Peyer's patch (tissue), 4 donors: ENCODE results near the gene SLC66A3. TPM values are rescaled to one million over a fixed set of nuclear protein-coding genes. Genes with fewer than 3 reads are reported as not detected.

ENCODE experiments used
- DNase-seq, 3 donors: peaks; one replicate each; pipeline ENCODE4 v3.0.0-alpha.2; 2017 to 2019
- H3K27ac ChIP-seq, 4 donors: fragments of 200-600 bp; sonication (generic); one replicate each; pipeline ENCODE4 v1.5.1; 2016 to 2019
- H3K27me3 ChIP-seq, 2 donors: fragments of 200-600 bp; sonication (generic); one replicate each; pipeline ENCODE4 v1.5.1; 2019
- H3K36me3 ChIP-seq, 3 donors: fragments of 200-600 bp; sonication (generic); one replicate each; pipeline ENCODE4 v1.5.1; 2016 to 2019
- H3K4me1 ChIP-seq, 4 donors: fragments of 200-600 bp; sonication (generic); one replicate each; pipeline ENCODE4 v1.5.1; 2016 to 2019
- H3K4me3 ChIP-seq, 4 donors: fragments of 200-600 bp; sonication (generic); 1 replicate in 3 of 4; 2 replicates in 1 of 4; pipeline ENCODE4 v1.5.1; 2016 to 2019; ENCODE audit warnings: mild to moderate bottlenecking in 1 of 4
- H3K9me3 ChIP-seq, 4 donors: fragments of 200-600 bp; sonication (generic); one replicate each; pipeline ENCODE4 v1.5.1; 2016 to 2019; ENCODE audit warnings: mild to moderate bottlenecking in 1 of 4
- POLR2A ChIP-seq, 2 donors: fragments of 450-650 bp; IDR thresholded peaks; one replicate each; pipeline ENCODE4 v1.5.1; 2017; ENCODE audit warnings: antibody characterized with exemption in 2 of 2, mild to moderate bottlenecking in 2 of 2, moderate library complexity in 2 of 2
- total RNA-seq, 4 donors: library from RNA; depleted of rRNA; stranded (reverse); fragments of >200 nt; gene quantifications; one replicate each; pipeline ENCODE4 v1.1.0, GENCODE V29; 2016
- TF ChIP-seq, protein P1 (sequence below), 6 experiments: fragments of 450-650 bp in 4 of 6; fragments of 200-600 bp in 2 of 6; sonication (generic) in 1 of 6; IDR thresholded peaks; one replicate each; pipeline ENCODE4 v1.5.1; 2017 to 2019; ENCODE audit warnings: antibody characterized with exemption in 6 of 6, mild to moderate bottlenecking in 3 of 6, moderate library complexity in 1 of 6

Gene SLC66A3
- total RNA-seq, 4 donors from 2014 or later, result 18.4 to 53.6 (median 31.8) TPM

DNA sequence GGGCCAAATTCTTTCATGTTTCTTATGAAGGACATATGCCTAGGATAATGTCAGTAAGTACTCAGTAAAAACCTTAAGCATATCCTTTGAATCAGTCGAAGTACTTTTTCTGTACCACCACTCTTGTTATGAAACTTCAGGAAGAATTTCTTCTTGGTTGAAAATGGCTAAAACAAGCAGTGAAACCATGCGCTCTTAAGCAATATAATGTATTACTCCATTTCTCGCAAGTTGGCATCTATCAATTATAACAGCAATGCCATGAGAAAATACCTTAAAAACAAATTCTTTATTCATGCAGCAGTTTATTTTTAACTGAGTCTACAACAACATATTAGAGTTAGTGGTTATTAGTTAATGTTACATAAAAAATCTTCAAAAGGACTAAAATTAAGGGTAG, 41.0 kb downstream of the SLC66A3 start:
- Histone ChIP-seq H3K27me3 (no peaks in the 10 kb centered on the region), H3K4me3 (no peak overlapping the region), H3K4me1 (no peaks in the 10 kb centered on the region), H3K27ac (no peak overlapping the region), H3K9me3 (no peaks in the 10 kb centered on the region), H3K36me3 (peaks cover 0 to 87% (median 0%) of the 10 kb centered on the region in 3 donors)
- TF ChIP-seq, protein P1, sequence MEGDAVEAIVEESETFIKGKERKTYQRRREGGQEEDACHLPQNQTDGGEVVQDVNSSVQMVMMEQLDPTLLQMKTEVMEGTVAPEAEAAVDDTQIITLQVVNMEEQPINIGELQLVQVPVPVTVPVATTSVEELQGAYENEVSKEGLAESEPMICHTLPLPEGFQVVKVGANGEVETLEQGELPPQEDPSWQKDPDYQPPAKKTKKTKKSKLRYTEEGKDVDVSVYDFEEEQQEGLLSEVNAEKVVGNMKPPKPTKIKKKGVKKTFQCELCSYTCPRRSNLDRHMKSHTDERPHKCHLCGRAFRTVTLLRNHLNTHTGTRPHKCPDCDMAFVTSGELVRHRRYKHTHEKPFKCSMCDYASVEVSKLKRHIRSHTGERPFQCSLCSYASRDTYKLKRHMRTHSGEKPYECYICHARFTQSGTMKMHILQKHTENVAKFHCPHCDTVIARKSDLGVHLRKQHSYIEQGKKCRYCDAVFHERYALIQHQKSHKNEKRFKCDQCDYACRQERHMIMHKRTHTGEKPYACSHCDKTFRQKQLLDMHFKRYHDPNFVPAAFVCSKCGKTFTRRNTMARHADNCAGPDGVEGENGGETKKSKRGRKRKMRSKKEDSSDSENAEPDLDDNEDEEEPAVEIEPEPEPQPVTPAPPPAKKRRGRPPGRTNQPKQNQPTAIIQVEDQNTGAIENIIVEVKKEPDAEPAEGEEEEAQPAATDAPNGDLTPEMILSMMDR (IDR thresholded peaks at IDR 0.05), result no peak
- TF ChIP-seq POLR2A (IDR thresholded peaks at IDR 0.05), result no peak
- no peak for DNase-seq

DNA sequence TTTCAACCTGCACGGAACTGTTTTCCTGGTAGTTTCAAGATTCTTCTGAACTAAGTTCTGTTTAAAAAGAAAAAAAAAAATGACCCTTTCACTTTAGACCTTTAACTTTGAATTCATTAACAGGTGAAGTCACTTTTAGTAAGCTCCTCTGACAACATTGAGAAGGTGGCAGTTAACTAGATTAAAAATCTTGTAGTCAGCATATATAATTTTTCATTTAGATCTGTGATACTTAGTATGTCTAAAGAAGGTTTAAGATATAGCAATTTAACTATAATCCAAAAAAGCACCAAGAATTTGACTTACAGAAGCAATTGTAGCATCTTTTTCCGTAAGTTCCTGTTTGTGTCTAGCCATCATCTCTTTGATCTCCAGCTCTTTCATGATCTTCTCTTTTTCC, 45.4 kb downstream of the SLC66A3 start:
- Histone ChIP-seq H3K4me3 (no peak overlapping the region), H3K9me3 (no peaks in the 10 kb centered on the region), H3K27me3 (no peaks in the 10 kb centered on the region), H3K4me1 (peaks cover 0 to 3% (median 0%) of the 10 kb centered on the region in 4 donors), H3K27ac (no peak overlapping the region), H3K36me3 (peaks cover 0 to 66% (median 0%) of the 10 kb centered on the region in 3 donors)
- TF ChIP-seq POLR2A (IDR thresholded peaks at IDR 0.05), result no peak
- TF ChIP-seq, protein P1 (IDR thresholded peaks at IDR 0.05), result no peak
- DNase-seq, result no peak

DNA sequence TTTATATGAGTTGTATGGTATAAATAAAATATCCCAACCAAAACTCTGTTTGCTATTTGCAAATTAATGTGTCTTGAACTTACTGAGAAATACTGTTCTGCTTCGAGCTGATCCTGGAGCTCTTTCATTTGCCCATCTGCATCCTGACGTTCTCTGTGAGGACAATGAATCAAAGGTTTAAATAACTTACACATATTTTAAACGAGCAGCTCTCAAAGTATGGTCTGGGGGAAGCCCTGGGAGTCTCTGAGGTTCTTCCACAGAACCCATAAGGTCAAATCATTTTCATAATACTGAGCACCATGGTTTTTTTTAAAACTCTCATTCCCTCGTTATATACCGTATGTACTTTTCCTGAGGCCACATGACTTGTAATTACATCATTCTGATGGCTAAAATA, 46.7 kb downstream of the SLC66A3 start:
- Histone ChIP-seq H3K36me3 (peaks cover 0 to 54% (median 0%) of the 10 kb centered on the region in 3 donors), H3K4me3 (no peak overlapping the region), H3K4me1 (peaks cover 0 to 3% (median 0%) of the 10 kb centered on the region in 4 donors), H3K27ac (no peak overlapping the region), H3K27me3 (no peaks in the 10 kb centered on the region), H3K9me3 (no peaks in the 10 kb centered on the region)
- DNase-seq, result no peak
- no peak for TF ChIP-seq POLR2A (IDR thresholded peaks at IDR 0.05)
- TF ChIP-seq, protein P1 (IDR thresholded peaks at IDR 0.05), result no peak

DNA sequence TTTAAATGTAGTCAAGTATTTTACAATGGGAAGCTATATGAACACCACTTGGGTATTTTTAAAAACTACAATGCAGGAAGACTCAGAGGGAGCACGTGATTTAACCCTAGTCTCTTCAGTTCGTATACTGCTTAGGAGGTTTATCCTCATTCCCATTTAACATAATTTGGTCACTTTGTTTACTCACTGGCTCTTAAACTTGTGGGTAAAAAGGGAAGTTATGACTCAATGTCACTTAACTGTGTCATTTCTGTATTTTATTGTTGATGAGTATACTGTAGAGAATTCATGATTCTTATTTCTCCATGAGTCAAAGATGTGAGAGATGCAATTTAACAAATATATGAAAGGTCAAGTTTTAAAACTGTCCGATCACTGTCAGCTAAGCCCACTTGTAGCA, 48.2 kb downstream of the SLC66A3 start:
- peaks cover 0 to 49% (median 0%) of the 10 kb centered on the region in 3 donors for H3K36me3 ChIP-seq
- no peak for TF ChIP-seq POLR2A (IDR thresholded peaks at IDR 0.05)
- TF ChIP-seq, protein P1 (IDR thresholded peaks at IDR 0.05), result no peak
- H3K4me3 ChIP-seq, result no peak overlapping the region

DNA sequence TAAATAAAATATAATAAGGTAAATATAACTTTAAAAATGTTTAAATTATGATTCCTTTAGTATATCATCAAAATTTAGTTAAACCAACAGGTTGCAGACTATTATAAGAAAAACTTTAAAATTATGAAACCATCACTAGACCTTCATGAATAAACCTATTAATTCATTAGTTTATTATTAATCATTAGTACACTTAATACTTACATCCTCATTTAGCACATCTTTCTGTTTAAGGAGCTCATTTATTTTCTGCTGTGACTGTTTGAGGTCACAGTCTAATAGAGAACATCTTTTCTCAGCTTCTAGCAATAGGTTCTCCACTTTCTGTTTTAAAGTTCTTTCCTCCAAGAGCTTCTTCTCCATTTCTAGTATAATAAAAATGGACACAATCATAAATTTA, 52.8 kb downstream of the SLC66A3 start:
- no peak for DNase-seq
- Histone ChIP-seq H3K4me3 (no peak overlapping the region), H3K27ac (no peak overlapping the region), H3K4me1 (peaks cover 0 to 3% (median 0%) of the 10 kb centered on the region in 4 donors), H3K27me3 (no peaks in the 10 kb centered on the region), H3K36me3 (peaks cover 0 to 41% (median 0%) of the 10 kb centered on the region in 3 donors), H3K9me3 (no peaks in the 10 kb centered on the region)
- TF ChIP-seq, protein P1 (IDR thresholded peaks at IDR 0.05), result no peak
- TF ChIP-seq POLR2A (IDR thresholded peaks at IDR 0.05), result no peak

More for the DNA sequence above, 48.2 kb downstream of the SLC66A3 start:
- Histone ChIP-seq H3K4me1 (peaks cover 0 to 3% (median 0%) of the 10 kb centered on the region in 4 donors), H3K27ac (no peak overlapping the region), H3K9me3 (no peaks in the 10 kb centered on the region), H3K27me3 (no peaks in the 10 kb centered on the region)
- DNase-seq, result no peak

DNA sequence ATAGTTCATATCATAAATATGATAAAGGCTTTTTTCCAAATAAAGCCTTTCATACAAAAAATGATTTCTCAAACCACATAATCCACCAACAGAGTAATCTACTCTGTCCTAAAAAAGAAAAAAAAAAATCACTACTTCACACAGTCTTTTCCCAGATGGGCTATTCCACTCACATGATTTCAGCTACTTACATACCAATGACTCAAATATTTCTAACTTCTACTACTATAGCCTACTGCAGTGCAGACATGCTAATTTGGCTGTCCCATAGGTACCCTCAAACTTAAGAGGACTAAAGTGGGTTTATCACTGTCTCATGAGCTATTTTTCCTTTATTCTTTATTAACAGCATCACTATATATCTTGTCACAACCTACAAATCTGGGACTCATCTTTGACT, 57.4 kb downstream of the SLC66A3 start:
- H3K4me3 ChIP-seq, result no peak overlapping the region
- H3K27ac ChIP-seq, result no peak overlapping the region
- no peak for DNase-seq
- peaks cover 0 to 77% (median 0%) of the 10 kb centered on the region in 3 donors for H3K36me3 ChIP-seq
- H3K9me3 ChIP-seq, result no peaks in the 10 kb centered on the region
- H3K4me1 ChIP-seq, result no peaks in the 10 kb centered on the region
- no peaks in the 10 kb centered on the region for H3K27me3 ChIP-seq
- TF ChIP-seq, protein P1 (IDR thresholded peaks at IDR 0.05), result no peak
- no peak for TF ChIP-seq POLR2A (IDR thresholded peaks at IDR 0.05)
